H1 (cell line): ENCODE data around the gene IWS1.

Source experiments
- EZH2 ChIP-seq: fragments of 200-600 bp; sonication (generic); IDR thresholded peaks from 2 replicates; pipeline ENCODE4 v1.7.1; 2012; ENCODE audit warnings: low read depth, mild to moderate bottlenecking, moderate library complexity, low read length, inconsistent platforms; ENCODE audit not compliant: severe bottlenecking
- JUND ChIP-seq: IDR thresholded peaks from 2 replicates; pipeline ENCODE4 v1.6.1; 2011; ENCODE audit warnings: mild to moderate bottlenecking, improper control_type of control experiment, low read length
- KDM5A ChIP-seq: fragments of 200-600 bp; IDR thresholded peaks from 2 replicates; pipeline ENCODE4 v1.7.1; 2012; ENCODE audit warnings: mild to moderate bottlenecking, low read length, inconsistent platforms, mixed read lengths
- POLR2A ChIP-seq, 2 experiments: IDR thresholded peaks; 1 replicate in 1 of 2; 2 replicates in 1 of 2; pipeline ENCODE4 v1.6.1; 2011; ENCODE audit warnings: low read depth in 2 of 2, low read length in 2 of 2, mild to moderate bottlenecking in 2 of 2; ENCODE audit errors: control extremely low read depth in 1 of 2
- POLR2AphosphoS5 ChIP-seq: IDR thresholded peaks from 2 replicates; pipeline ENCODE4 v1.6.1; 2011; ENCODE audit warnings: low read depth, low read length
- YY1 ChIP-seq: IDR thresholded peaks from 2 replicates; pipeline ENCODE4 v1.6.1; 2011; ENCODE audit warnings: low read depth, mild to moderate bottlenecking, low read length
- TF ChIP-seq, protein P1 (sequence below), 3 experiments: IDR thresholded peaks; 1 replicate in 2 of 3; 2 replicates in 1 of 3; pipeline versions ENCODE4 v1.5.1 to v1.6.1; 2011; ENCODE audit warnings: low read length in 3 of 3, mild to moderate bottlenecking in 3 of 3, inconsistent platforms in 2 of 3, low read depth in 1 of 3, moderate library complexity in 1 of 3; ENCODE audit not compliant: insufficient read depth in 1 of 3; ENCODE audit errors: control extremely low read depth in 1 of 3

- TF ChIP-seq, protein P1, sequence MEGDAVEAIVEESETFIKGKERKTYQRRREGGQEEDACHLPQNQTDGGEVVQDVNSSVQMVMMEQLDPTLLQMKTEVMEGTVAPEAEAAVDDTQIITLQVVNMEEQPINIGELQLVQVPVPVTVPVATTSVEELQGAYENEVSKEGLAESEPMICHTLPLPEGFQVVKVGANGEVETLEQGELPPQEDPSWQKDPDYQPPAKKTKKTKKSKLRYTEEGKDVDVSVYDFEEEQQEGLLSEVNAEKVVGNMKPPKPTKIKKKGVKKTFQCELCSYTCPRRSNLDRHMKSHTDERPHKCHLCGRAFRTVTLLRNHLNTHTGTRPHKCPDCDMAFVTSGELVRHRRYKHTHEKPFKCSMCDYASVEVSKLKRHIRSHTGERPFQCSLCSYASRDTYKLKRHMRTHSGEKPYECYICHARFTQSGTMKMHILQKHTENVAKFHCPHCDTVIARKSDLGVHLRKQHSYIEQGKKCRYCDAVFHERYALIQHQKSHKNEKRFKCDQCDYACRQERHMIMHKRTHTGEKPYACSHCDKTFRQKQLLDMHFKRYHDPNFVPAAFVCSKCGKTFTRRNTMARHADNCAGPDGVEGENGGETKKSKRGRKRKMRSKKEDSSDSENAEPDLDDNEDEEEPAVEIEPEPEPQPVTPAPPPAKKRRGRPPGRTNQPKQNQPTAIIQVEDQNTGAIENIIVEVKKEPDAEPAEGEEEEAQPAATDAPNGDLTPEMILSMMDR (IDR thresholded peaks at IDR 0.05; ENCODE audit: control extremely low read depth in 1 of 3, insufficient read depth in 1 of 3, low read depth in 1 of 3, low read length in 3 of 3), result no peak
- TF ChIP-seq EZH2 (no peak), POLR2AphosphoS5 (no peak), YY1 (no peak), KDM5A (no peak), POLR2A (IDR thresholded peaks at IDR 0.05; ENCODE audit: control extremely low read depth in 1 of 2, low read depth in 2 of 2, low read length in 2 of 2) (no peak), JUND (no peak)
Measured at GRCh38 chr2:127437781-127438726, 88.2 kb downstream of the IWS1 start.
